Left renal pelvis (tissue), 4 donors: ENCODE results near the gene TRERF1. TPM values are rescaled to one million over a fixed set of nuclear protein-coding genes. Genes with fewer than 3 reads are reported as not detected.
"Not testable (repeated sequence)": the region's sequence is repeated elsewhere in the genome, so short reads cannot be mapped to it uniquely, and the experiment has no call there.

Source experiments
- DNase-seq, 4 donors: peaks; one replicate each; pipeline ENCODE4 v3.0.0-alpha.2; 2013; ENCODE audit warnings: low read depth in 4 of 4, low spot score in 3 of 4
- polyA plus RNA-seq, 4 donors: library from polyadenylated mRNA; unstranded; fragments of 120-200 nt; gene quantifications; one replicate each; pipeline ENCODE4 v1.2.1, GENCODE V29; 2013; ENCODE audit not compliant: insufficient read length in 4 of 4

The TRERF1 gene
- polyA plus RNA-seq, 4 donors, result 13.0 to 18.6 (median 16.5) TPM

DNA sequence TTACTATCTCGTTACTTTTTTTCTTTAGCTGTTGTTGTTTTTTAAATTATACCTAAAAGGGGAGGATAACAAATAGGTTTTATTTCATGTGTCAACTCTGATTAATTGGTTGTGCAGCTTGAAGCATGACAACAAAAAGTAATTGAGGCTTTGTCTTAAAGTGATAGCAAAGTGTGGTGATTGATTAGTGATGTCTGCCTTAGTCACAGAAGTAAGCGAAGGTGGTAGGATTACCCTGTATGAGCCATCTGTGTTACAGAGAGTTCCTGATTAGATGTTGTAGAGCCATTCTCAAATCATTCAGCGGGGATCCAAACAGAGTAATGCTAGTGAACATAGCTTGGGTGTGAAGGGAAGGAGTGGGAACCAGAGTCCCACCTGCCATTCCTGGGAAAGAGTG, 219.7 kb downstream of the TRERF1 start:
- no peak for DNase-seq

DNA sequence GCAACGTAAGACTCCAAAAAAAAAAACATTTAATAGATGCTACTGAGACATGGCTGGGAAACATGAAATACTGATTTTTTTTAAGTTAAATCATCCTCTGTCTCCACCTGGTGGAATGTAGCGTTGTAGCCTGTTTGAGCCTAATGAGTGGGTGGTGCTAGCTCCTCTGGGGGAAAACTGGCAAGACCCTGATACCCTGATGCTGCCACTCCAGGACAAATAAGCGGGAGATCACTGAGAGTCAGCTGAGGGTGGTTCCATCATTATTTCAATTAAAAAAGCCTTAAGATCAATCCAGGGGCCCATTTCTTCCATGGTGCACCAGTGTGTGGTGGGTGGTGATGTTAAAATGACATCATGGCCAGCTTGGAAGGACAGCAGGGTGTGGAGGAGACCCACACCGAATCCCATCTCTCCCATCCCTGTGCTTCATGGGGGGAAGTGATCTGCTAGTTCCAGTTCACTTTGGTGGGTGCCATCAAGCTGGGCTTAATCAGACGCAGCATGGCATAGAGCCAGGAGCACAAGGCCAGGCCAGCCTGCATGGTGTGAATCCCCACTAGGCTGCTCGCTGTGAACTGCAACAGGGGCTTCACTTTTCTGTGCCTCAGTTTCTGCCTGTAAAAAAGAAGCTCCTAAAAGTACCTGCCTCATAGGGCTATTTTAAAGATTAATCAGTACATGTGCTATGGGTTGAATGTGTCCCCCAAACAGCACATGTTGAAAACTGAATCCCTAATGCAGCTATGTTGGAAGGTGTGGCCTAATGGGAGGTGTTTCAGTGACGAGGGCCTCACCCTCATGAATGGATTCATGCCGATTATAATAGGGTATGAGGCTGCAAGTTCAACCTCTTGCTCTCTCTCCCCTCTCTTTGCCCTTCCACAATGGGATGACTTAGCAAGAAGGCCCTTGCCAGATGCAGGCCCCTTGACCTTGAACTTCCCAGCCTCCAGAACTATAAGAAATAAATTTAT, 221.1 kb downstream of the TRERF1 start:
- DNase-seq, result no peak

DNA sequence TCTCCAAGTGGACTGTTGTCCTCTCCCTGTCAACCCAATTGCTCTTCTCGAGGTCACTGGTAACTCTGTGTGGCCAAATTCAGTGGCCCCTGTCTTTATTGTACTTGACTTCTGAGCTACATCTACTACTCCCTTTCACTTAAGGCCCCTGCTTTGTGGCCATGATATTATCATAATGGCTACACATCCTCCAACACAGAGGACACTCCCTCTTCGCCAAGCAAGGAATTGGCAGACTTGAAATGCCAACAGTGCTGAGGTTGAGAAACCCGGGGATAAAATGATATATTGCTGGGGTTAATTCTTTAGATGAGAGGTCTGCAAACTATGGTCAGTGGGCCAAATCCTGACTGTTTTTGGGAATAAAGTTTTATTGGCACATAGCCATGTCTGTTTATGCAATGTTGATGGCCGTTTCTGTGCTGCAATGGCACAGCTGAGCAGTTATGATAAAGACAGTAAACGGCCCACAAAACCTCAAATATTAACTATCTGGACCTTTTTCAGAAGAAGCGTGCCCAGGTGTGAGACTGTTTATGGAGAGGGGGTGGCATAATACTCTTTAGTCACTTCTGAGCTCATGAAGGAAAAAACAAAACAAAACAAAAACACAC, 222.1 kb downstream of the TRERF1 start:
- DNase-seq, result no peak

DNA sequence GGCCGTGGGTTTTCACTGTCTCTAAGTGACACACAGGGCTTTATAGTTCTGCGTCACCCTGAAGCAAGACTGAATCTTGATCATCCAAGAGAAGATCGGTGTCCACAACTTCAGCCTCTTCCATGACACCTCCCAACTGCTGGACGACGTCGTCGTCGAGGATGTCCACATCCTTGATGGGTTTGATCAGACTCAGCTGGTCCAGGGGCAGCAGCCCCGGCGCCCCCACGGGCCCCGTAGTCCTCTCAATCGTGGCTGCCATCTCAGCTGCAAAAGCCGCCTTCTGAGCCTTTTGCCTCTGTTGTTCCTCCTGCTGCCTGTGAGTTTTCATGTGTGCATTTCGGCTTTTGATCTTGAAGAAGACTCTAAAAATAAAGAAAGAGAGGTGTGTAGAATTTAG, 223.4 kb downstream of the TRERF1 start:
- DNase-seq, result no peak

DNA sequence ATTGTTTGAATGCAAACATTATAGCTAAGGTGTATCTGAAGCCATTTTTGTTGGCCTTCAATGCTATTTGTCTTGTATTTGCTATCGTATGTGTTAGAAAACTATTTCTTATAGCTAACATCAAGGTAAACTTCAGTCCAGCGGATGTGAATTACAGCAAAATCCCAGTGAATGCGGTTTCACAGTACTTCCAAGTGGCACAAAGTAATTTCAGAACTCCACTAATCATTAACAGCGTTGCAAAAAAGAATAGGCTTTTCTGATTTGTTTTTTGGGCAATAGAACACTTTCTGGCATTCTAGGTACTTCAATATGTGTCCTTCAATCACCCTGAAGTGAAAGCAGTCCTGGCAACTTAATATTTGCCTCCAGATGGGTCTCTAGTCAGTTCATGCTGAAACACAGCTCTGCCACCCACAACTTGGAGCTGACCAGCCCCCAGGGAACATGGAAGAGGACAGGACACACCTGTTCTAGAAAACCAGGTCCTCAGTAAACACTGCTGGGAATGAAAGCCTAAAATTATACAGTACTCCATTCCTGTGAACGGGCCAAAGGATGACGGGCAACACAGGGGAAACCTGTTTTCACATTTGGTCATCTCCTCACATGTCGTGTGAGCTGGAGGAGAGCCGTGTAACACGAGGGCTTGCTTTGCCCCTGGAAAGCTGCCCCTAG, 224.4 kb downstream of the TRERF1 start:
- DNase-seq, result no peak

DNA sequence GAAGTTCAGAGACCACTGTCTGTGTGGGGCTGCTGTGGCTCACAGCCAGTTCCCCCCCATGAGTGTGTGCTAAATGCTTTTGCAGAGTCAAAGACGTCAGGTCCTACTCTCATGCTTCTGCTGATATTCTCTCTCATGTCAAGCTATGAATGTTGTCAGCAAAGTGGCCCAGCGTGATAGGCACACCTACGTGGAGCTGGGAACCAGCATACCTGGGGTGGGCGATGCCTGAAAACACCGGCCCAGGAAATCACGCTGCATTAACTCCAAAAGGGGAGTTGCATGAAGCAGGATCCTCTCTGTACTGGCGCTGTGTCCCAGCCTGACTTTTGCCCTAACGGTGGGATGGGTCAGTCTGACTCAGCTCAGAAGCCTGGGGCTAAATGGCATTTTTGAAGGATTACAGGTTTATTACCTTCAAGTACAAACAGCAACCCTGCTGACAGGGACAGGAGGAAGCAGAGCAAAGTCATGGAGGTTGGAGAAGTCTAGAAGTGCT, 225.0 kb downstream of the TRERF1 start:
- DNase-seq, result no peak

DNA sequence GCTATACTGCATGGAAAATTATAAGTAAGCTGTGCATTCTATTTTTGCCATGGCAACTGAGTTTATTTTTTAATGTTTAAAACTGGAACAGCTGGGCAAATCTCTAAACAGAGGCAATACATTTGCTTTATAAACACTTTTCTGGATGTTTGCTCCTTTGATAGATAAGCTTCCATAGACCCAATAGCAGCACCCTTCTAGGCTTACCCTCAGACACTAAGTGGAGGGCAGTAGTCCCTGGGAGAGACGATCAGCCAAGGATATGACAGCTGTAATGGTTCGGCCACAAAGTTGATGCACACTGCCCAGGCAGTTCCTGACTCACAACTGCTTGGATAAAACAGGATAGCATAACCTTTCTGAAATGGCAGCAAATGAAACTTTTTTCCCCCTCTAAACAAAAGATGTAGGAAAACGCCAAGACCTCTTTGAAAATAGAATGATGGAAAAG, 225.5 kb downstream of the TRERF1 start:
- no peak for DNase-seq

DNA sequence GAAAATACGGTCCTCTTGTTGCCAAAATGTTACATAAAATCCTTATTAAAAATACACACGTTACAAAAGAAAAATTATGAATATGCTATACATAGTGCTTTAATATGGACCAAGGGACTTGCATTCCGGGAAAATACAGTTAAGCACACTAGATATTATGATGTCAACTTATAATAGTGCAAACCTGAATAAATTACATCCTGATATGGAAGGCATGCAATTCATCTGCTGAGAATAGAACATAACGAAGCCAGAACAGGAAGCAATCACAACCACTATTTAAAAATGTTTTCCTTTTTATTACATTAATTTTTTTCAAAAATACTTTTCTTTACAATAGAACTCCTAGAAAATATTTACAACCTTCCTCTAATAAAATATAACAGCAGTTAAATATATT, 226.3 kb downstream of the TRERF1 start:
- DNase-seq, result no peak

DNA sequence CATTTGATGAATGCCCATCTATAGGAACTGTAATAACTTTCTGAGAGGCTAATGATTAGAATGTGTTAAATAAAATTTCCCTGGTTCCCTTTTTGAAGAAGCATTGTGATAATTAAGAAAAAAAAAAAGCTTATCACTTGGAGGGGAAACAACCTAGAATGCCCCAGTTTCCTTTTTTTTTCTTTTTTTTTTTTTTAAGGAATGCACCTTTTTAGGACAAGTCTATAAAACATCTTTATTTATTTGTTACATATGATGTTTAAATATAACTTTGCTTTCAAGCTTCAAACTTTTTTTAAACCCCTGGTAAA, 226.7 kb downstream of the TRERF1 start:
- DNase-seq, result no peak

DNA sequence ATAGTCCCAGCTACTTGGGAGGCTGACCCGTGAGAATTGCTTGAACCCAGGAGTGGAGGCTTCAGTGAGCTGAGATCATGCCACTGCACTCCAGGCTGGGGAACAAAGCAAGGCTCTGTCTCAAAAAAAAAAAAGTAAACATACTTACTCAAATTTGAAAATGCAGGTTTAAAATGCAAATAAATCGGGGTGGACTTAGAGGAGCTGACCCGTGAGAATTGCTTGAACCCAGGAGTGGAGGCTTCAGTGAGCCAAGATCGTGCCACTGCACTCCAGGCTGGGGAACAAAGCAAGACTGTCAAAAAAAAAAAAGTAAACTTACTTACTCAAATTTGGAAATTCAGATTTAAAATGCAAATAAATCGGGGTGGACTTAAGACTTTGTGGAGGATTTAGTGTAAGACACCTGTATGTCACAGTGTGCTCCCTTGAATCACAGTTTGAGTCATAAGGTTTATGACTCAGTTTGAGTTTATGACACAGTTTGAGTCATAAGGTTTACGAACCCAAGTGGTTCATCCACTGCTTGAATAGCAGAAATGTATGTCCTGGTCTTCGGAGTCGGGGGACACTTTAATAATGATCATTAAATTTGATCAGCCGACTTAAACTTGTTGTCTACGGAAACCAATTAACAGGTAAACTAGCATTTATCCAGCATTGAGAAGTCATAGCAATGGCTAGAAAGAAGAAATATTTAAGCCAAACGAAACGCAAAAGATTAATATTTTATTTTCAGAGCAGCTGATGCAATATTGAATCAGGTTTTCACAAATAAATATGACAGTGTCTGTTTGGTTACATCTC, 227.3 kb downstream of the TRERF1 start:
- DNase-seq, result no peak

DNA sequence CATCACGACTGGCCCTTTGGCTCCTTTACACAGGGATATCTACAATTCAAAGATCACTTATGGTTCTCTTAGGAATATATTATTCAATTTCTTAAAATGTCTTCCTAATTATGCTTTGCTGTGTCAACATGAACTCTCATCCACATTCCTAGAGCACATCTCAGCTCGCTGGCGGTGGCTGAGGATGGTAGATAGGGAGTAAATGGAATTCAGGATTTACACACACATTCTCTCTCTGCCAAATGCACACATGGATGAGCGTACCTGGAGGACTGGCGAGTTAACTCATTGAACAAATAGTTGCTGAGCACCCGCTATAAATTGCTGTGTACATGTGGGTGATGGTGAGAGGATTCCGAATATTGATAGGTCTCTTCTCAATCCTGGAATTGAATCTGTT, 229.3 kb downstream of the TRERF1 start:
- no peak for DNase-seq

DNA sequence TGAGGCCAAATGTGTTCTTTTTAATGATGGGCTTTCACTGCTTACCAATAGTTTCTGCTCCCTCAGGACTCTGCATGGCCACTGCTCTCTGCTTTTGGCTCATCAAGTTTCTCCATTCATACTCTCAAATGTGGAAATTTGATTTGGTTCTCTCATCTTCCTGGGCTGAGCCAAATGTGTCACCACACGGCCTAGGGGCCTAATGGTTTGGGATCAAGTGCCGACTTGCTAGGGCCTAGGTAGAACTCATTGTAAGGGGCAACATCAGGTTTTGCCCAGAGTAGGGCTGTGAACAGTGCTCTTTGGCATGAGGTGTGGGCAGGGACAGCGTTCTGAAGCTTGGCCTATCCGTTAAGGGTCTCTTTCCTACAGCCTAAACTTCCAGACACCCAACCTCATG, 230.2 kb downstream of the TRERF1 start:
- no peak for DNase-seq

DNA sequence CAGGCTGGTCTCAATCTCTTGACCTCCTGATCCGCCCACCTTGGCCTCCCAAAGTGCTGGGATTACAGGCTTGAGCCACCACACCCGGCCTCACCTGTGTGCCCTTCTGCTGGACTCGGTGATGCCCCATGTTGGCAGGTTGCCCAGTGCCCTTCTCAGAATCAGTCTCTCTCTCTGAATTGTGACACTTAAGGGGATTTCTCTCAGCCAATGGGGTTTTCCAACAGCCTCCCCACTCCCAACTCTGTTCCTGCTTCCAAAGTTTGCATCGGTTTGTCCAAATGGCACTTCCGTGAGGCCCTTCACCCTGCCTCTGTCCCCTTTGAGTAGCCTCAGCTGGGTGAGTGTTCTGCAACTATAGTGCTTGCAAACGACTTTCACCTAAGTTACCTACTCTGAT, 230.9 kb downstream of the TRERF1 start:
- no peak for DNase-seq

DNA sequence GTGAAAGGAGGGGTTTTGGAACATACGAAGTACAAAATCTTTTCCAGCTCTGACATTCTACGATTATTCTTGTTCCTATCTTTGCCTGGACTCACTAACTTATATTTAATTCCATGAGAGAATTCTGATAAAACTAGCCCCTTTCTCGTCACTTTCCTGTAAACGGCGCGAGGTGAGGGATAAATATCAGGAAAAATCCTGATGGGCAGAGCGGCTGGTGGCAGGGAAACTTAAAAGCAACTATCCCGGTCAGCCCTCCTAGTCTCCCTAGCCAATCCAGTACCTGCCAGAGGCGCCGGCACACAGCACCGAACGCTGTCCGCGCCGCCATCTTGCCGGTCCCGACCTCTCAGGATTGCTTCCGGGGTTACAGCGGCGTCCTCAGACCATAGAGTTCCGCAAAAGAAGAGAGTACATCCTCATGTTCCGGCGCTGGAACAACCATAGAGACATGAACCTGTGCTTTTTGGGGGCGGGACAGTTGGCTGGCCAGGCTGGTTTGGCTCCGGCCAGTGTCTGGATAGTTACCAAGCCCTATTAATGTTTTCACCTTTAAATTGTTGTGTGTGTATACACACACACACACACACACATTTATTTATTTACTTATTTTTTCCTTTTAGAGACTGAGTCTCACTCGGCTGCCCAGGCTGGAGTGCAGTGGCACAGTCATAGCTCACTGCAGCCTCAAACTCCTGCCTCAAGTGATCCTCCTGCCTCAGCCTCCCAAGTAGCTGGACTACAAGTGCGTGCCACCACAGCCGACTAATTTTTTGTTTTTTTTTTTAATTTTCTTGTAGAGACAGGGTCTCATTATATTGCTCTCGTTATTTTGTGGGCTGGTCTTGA, 234.0 kb downstream of the TRERF1 start, which contains the start of gene MRPS10:
Gene MRPS10, minus strand, starts transcription at position 343 of the 849 bp plus-strand sequence. Its CDS starts 12 bp downstream, at position 331.
- DNase-seq, result peak; percentile 81 to 92 (median 86)

DNA sequence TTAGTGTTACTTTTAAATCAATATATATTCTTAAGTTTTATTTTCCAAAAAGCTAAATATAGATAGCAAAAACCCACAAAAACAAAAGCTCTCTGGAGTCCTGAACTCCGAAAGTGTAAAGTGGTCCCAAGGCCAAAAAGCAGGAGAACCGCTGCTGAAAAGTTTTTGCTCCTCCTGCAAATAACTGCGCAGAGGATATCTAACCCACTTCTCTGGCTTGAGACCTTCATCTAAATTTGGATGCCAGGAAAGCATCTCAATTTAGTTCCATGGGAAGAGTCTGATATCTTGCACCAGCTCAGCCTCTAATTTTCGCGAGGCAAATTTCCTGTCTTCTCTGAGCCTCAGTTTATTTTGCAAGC, 234.6 kb downstream of the TRERF1 start:
- no peak for DNase-seq

DNA sequence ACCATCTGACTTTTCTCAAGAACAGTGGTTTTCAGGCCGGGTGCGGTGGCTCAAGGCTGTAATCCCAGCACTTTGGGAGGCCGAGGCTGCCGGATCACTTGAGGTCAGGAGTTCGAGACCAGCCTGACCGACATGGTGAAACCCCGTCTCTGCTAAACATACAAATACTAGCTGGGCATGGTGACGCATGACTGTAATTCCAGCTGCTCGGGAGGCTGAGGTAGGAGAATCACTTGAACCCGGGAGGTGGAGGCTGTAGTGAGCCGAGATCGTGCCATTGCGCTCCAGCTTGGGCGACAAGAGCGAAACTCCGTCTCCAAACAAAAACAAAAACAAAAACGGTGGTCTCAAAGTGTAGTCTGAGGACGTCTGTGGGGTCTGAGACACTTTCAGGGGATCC, 235.2 kb downstream of the TRERF1 start:
- not testable (repeated sequence) for DNase-seq

DNA sequence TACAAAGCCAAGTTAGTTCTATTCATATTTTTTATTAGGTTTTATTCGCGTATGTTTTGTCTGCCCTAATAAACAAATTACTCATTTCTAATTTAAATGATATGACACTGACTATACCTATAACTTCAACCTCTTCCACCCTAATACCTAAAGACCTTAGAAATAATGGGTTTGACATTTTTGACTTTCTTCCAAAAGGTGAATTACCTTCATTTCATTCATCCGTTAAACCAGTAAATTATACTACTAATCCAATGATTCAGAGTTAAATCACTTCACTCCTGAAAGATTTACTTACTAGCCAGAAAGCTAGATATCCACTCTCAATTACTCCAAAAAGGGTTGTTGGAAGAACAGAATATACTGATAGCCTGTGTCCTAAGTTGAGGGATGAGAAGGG, 239.3 kb downstream of the TRERF1 start:
- no peak for DNase-seq

DNA sequence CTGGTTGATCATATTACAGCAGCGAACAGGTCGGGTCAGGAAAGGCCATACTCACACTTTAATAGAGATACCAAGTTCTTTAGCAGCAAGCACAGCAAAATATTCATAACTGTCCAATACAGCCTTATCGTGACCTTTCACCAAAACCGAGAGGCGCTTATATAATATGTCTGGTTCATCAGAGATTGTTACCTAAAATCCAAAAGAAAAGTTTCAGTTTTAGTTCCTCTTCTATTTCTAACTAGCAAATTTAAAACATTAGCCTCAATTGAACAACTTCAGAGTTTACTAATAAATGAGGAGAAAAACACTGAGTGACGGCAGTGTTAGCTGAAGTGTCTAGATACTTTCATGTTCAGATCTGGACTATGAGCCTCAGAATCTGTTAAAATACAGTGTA, 240.0 kb downstream of the TRERF1 start:
- no peak for DNase-seq

DNA sequence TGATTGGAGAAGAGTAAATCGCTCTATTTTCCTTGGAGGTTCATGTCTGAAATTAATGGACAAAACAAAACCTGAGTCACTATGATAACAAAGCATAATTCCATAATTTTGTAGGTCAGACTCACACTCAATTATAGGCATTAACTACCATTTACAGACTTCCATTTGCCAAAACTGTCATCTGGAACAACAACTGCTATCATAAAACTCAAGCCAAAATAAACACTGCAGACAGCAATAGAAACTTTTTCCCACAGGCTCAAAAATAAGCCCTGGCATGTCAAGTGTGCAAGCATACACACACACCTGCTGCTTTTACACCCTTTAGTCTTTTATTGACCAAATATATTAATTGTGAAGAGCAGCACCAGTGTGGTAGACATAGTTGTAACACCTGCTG, 241.2 kb downstream of the TRERF1 start:
- no peak for DNase-seq

DNA sequence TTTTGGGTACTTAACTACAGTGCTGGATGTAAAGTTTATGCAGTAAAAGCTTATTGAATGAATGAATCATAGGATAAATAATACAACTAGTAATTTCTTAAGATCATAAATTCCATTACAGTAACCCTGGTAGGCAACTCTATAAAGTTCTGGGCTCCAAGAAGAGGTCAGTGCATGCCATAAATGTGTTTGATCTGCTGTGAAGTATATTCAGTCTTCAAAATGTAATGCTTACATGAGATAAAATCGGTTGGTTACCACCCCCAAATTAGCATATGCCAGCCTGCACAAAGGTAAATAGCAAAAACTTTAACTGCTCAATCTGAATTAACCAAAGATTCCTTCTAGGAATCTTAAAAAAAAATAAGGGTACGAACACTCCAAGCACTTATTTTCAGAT, 244.2 kb downstream of the TRERF1 start:
- not testable (repeated sequence) for DNase-seq
